Fibroblast of the conjunctiva (primary cell): Measurements from ENCODE around the gene DENND5B.
A peak's percentile ranks its signal among the peaks of the same experiment; 100 is the strongest.
"Not testable (repeated sequence)": the region's sequence is repeated elsewhere in the genome, so short reads cannot be mapped to it uniquely, and the experiment has no call there.

Experiments used
- DNase-seq: peaks from one replicate; pipeline ENCODE4 v3.0.0-alpha.2; 2010; ENCODE audit warnings: low read depth

DENND5B gene

GRCh38 chr12:31590642-31591379 lies at the start of gene DENND5B:
DENND5B (minus strand) TSS chr12:31591136; CDS start chr12:31590832, 304 bp downstream.
- DNase-seq: peak; percentile 18

- no peak for DNase-seq
These were observed 43.7 kb upstream of the DENND5B start for GRCh38 chr12:31634620-31635019.

- DNase-seq: no peak
These were observed 42.5 kb upstream of the DENND5B start for GRCh38 chr12:31633464-31633863.

- no peak for DNase-seq
These were observed 40.9 kb upstream of the DENND5B start for GRCh38 chr12:31631809-31632208.

- DNase-seq: no peak
These were observed 40.2 kb upstream of the DENND5B start for GRCh38 chr12:31631023-31631724.

- DNase-seq: no peak
These were observed 39.1 kb upstream of the DENND5B start for GRCh38 chr12:31629756-31630732.

GRCh38 chr12:31627456-31628054 lies 36.6 kb upstream of the DENND5B start:
- DNase-seq: no peak

GRCh38 chr12:31626270-31626995 lies 35.5 kb upstream of the DENND5B start:
- DNase-seq: no peak

GRCh38 chr12:31622038-31622437 lies 31.1 kb upstream of the DENND5B start:
- no peak for DNase-seq

GRCh38 chr12:31620311-31620710 lies 29.4 kb upstream of the DENND5B start:
- DNase-seq: no peak

- DNase-seq: no peak
These were observed 27.5 kb upstream of the DENND5B start for GRCh38 chr12:31618228-31619025.

GRCh38 chr12:31612819-31613218 lies 21.9 kb upstream of the DENND5B start:
- no peak for DNase-seq

GRCh38 chr12:31608299-31608698 lies 17.4 kb upstream of the DENND5B start:
- not testable (repeated sequence) for DNase-seq

- no peak for DNase-seq
These were observed 14.6 kb upstream of the DENND5B start for GRCh38 chr12:31605531-31605930.

- no peak for DNase-seq
These were observed 12.6 kb upstream of the DENND5B start for GRCh38 chr12:31603546-31604009.

- DNase-seq: no peak
These were observed 9.8 kb upstream of the DENND5B start for GRCh38 chr12:31600750-31601149.

- no peak for DNase-seq
These were observed 9.3 kb upstream of the DENND5B start for GRCh38 chr12:31600252-31600651.

GRCh38 chr12:31599053-31599452 lies 8.1 kb upstream of the DENND5B start:
- DNase-seq: no peak

GRCh38 chr12:31597066-31597465 lies 6.1 kb upstream of the DENND5B start:
- no peak for DNase-seq

- DNase-seq: no peak
These were observed 3.7 kb upstream of the DENND5B start for GRCh38 chr12:31594681-31595080.
